A673 (cell line): ENCODE data around the gene SERP2. TPM values are rescaled to one million over a fixed set of nuclear protein-coding genes. Genes with fewer than 3 reads are reported as not detected.

Experiments
- BruUV-seq: library from RNA; stranded (reverse); fragments of 400-500 nt; replicated peaks from 2 replicates; lab custom pipeline; 2021; lab: Mats Ljungman, UMichigan
- CTCF ChIA-PET: fragments of 300-600 bp; sonication (Branson Sonifier 250); formaldehyde crosslinking; loops from one replicate; lab custom pipeline; 2022; ENCODE audit warnings: antibody characterized with exemption; lab: Charles Lee
- POLR2A ChIA-PET: fragments of 300-600 bp; sonication (Branson Sonifier 250); formaldehyde crosslinking; loops from one replicate; lab custom pipeline; 2022; ENCODE audit warnings: antibody characterized with exemption; ENCODE audit not compliant: low non-redundant PET; lab: Charles Lee
- DNase-seq: peaks from one replicate; pipeline ENCODE4 v3.0.0-alpha.2; 2015; ENCODE audit warnings: low spot score
- H3K27ac ChIP-seq: fragments of 200-600 bp; sonication (generic); 2 replicates; pipeline ENCODE4 v1.5.1; 2016; ENCODE audit warnings: mixed run types, low read depth, mild to moderate bottlenecking, mixed read lengths, antibody characterized with exemption, low read length; ENCODE audit not compliant: poor library complexity, severe bottlenecking
- H3K27me3 ChIP-seq: fragments of 200-600 bp; sonication (generic); replicated peaks from 2 replicates; pipeline ENCODE4 v1.6.1; 2017; ENCODE audit warnings: mixed run types, low read depth, mild to moderate bottlenecking, mixed read lengths, antibody characterized with exemption, low read length; ENCODE audit not compliant: insufficient read depth, poor library complexity
- H3K36me3 ChIP-seq: fragments of 200-600 bp; sonication (generic); 2 replicates; pipeline ENCODE4 v1.6.1; 2016; ENCODE audit warnings: mixed run types, mild to moderate bottlenecking, mixed read lengths, antibody characterized with exemption, low read length; ENCODE audit not compliant: insufficient read depth, poor library complexity, severe bottlenecking
- H3K4me1 ChIP-seq: fragments of 200-600 bp; sonication (generic); 2 replicates; pipeline ENCODE4 v1.6.1; 2017; ENCODE audit warnings: mixed run types, mild to moderate bottlenecking, mixed read lengths, antibody characterized with exemption, low read length; ENCODE audit not compliant: insufficient read depth, poor library complexity, severe bottlenecking
- H3K4me3 ChIP-seq: fragments of 200-600 bp; sonication (generic); 2 replicates; pipeline ENCODE4 v1.5.1; 2016; ENCODE audit warnings: low read depth, mixed run types, mild to moderate bottlenecking, mixed read lengths, low read length; ENCODE audit not compliant: poor library complexity, severe bottlenecking
- H3K9me3 ChIP-seq: fragments of 200-600 bp; sonication (generic); 2 replicates; pipeline ENCODE4 v1.6.1; 2016; ENCODE audit warnings: mixed run types, low read depth, mild to moderate bottlenecking, mixed read lengths, antibody characterized with exemption, low read length; ENCODE audit not compliant: poor library complexity, severe bottlenecking
- CTCF ChIP-seq: fragments of 300-800, 200-600 bp; sonication (generic); conservative IDR thresholded peaks from 2 replicates; pipeline ENCODE4 v1.5.1; 2017; ENCODE audit warnings: low read depth, mild to moderate bottlenecking, antibody characterized with exemption, low read length, moderate library complexity, mixed read lengths
- EZH2 ChIP-seq: fragments of 200-600 bp; sonication (generic); IDR thresholded peaks from 2 replicates; pipeline ENCODE4 v1.6.1; 2017; ENCODE audit warnings: borderline replicate concordance, low read depth, mild to moderate bottlenecking, mixed read lengths, antibody characterized with exemption, low read length; ENCODE audit not compliant: poor library complexity, severe bottlenecking
- intact Hi-C: fragments of 100-400 bp; cut with micrococcal nuclease; formaldehyde crosslinking; loops from one replicate; pipeline ENCODE4 v1.10.0; 2022; ENCODE audit not compliant: unreplicated experiment
- total RNA-seq: library from RNA; stranded (reverse); gene quantifications from 2 replicates; pipeline ENCODE4 v1.2.3, GENCODE V29; 2021

The SERP2 gene
- total RNA-seq, 1 experiment from 2014 or later, result 0.69 TPM

- CTCF ChIA-PET, result no interaction called here
- H3K27ac ChIP-seq, result no peak overlapping the region
- H3K9me3 ChIP-seq, result no peaks in the 10 kb centered on the region
- POLR2A ChIA-PET, result no interaction called here
- TF ChIP-seq EZH2 (no peak), CTCF (no peak)
- no peaks in the 10 kb centered on the region for H3K36me3 ChIP-seq
- intact Hi-C loops, result loop anchor here (5.0 kb wide), 1 partner anchor 107 kb away; no protein-coding TSS in a partner anchor
- H3K27me3 ChIP-seq, result no peaks in the 10 kb centered on the region
- peaks cover 30% of the 10 kb centered on the region for H3K4me1 ChIP-seq
- DNase-seq, result no peak
- BruUV-seq, result no TSS peak
- no peak overlapping the region for H3K4me3 ChIP-seq
Observed at GRCh38 chr13:44329909-44330545, 43.6 kb upstream of the SERP2 start.

- peak overlapping the region; percentile 84 for H3K27ac ChIP-seq
- CTCF ChIA-PET, result interaction anchor here (0.7 to 1.2 kb wide), 2 partner anchors 105 to 140 kb away, joined by 3 read pairs; no protein-coding TSS in a partner anchor
Observed at GRCh38 chr13:44331446-44331845, 42.2 kb upstream of the SERP2 start.

More at GRCh38 chr13:44331446-44331845, 42.2 kb upstream of the SERP2 start:
- Histone ChIP-seq H3K4me3 (no peak overlapping the region), H3K9me3 (no peaks in the 10 kb centered on the region), H3K36me3 (no peaks in the 10 kb centered on the region), H3K4me1 (peaks cover 30% of the 10 kb centered on the region), H3K27me3 (no peaks in the 10 kb centered on the region)
- TF ChIP-seq EZH2, result no peak
- TF ChIP-seq CTCF, result no peak
- BruUV-seq, result no TSS peak
- POLR2A ChIA-PET, result no interaction called here
- intact Hi-C loops, result loop anchor here (5.0 kb wide), 1 partner anchor 106 kb away; no protein-coding TSS in a partner anchor
- peak; percentile 48 for DNase-seq
